Fibroblast of peridontal ligament (primary cell): ENCODE data around the gene GATA3.
A peak's percentile ranks its signal among the peaks of the same experiment; 100 is the strongest.

ENCODE experiments used
- DNase-seq: peaks from one replicate; pipeline ENCODE4 v3.0.0-alpha.2; 2010; ENCODE audit errors: extremely low read depth

Gene GATA3

GRCh38 chr10:8051109-8051821 lies 3.2 kb upstream of the GATA3 start:
- no peak for DNase-seq

GRCh38 chr10:8051851-8052257 lies 2.6 kb upstream of the GATA3 start:
- no peak for DNase-seq

DNA sequence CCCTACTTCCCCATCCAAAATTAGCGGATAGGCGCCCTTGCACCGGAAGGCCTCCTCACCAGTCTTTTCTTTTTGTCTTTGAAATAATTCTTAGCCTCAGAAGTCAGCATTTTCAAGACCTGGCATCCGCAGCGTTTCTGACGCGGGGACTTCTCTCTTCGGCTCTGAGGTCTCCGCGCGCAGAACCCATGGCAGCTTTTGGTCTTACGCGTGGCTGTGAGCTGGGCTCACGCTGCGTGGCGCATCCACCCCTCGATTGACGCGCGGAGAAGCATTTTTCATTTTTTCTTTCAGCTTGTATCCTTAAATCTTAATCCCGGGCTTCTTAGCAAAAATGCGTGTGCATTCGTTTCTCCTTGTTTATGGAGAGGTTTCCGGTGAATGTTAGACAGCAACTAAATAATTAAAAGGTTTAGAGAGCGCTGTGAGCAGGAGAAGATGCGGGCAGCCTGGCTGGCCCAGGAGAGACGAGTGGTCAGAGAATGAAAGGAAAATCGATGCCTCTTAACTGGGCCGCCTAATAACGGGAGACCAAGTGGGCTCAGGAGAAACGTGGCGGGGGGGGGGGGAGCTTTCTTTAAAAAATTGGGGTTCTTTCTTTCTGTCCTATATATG lies 2.0 kb upstream of the GATA3 start:
- DNase-seq = peak; percentile 20

DNA sequence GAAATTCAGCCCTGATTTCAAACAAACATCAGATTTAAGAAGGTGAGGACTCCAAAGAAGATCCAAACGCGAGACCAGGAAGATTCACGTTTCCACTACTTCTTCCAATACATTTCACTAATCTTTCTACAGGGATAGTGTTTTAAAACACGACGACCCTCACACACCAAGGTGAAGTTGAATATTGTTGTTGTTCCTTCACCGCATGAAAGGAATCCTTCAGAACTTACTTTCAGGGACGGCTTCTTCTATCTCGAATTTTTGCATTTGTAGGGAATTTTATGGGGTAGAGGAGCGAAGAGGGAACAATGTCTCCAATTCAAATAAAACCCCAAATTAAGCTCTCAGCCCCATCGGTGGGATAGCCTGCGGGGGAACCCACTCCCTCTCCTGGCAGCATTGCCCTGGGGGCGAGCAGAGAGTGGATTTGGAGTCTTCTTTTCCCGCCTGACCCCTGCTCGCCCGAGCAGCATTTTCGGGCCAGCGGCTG lies 1.5 kb upstream of the GATA3 start:
- DNase-seq = peak; percentile 9

DNA sequence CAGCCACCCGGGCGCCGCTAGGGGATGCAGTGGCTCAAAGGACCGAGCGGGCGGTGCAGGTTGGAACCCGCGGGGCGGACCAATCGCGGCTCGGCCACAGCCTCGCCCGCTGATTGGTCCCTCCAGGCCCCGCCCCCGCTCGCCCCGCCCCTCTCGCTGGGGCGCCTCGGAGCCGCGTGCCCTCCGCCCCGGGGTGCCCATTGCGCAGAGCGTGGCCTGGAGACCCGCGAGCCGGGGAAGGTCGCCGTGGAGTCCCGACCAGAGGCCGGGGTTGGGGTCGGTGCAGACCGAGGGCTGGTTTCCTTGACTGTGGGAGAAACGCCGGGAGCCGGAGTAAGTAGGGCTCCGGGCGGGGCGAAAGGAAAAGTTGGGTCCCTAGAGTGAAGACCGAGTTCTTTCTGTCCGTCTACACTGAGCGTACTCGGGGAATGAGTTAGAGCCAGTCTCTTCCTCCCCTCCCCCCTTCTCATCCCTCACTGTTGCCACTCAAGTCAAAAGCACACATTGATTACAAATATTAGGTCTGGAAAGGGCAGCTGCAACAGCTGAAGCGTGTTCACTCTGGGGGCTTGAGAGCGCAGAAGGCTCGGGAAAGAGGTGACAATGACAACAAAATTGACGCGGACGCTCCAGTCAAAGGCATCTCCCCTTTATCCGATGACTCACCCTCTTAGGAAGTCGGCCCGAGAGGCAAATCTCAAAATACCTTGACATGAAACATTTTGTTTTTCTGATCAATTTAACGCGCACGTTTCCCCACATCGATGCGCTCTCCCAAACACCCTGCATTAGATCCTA lies 843 bp upstream of the GATA3 start:
- peak; percentile 43 for DNase-seq

- no peak for DNase-seq
Measured at GRCh38 chr10:8054244-8054493, 319 bp upstream of the GATA3 start.

GRCh38 chr10:8055420-8056349 lies 1.2 kb downstream of the GATA3 start:
- DNase-seq = no peak

- no peak for DNase-seq
Measured at GRCh38 chr10:8056378-8056777, 1.9 kb downstream of the GATA3 start.

- DNase-seq = no peak
Measured at GRCh38 chr10:8056871-8057331, 2.4 kb downstream of the GATA3 start.

DNA sequence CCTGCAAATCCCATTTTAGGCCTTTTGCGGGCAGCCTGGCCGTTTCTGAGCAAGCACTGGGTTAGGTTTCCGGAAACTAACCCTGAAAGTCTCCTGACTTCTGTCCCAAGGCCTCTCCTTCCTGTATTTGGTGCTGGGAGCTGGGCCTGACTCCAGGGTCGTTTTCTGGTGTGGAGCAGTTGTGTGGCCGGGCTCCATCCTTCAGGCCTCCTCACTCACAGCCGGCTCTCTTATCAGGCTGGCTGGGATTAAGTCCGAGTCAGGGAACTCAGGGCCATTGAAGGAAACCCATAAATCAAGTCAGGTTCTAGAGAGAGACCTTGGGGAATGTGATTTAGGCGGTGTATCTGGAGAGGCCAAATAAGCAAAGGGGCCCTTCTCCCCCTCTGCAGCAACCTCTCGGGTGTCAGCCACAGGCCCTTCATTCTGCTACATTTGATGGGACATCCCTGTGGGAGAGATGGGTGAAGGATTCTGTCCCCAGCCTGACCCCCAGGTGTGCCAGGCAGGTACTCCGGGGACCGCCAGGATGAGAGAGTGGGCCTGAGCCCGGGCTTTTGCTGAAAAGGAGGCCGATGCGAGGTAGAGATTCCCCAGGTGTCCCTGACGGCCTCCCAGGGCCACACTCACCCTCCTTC lies 3.3 kb downstream of the GATA3 start:
- no peak for DNase-seq

DNA sequence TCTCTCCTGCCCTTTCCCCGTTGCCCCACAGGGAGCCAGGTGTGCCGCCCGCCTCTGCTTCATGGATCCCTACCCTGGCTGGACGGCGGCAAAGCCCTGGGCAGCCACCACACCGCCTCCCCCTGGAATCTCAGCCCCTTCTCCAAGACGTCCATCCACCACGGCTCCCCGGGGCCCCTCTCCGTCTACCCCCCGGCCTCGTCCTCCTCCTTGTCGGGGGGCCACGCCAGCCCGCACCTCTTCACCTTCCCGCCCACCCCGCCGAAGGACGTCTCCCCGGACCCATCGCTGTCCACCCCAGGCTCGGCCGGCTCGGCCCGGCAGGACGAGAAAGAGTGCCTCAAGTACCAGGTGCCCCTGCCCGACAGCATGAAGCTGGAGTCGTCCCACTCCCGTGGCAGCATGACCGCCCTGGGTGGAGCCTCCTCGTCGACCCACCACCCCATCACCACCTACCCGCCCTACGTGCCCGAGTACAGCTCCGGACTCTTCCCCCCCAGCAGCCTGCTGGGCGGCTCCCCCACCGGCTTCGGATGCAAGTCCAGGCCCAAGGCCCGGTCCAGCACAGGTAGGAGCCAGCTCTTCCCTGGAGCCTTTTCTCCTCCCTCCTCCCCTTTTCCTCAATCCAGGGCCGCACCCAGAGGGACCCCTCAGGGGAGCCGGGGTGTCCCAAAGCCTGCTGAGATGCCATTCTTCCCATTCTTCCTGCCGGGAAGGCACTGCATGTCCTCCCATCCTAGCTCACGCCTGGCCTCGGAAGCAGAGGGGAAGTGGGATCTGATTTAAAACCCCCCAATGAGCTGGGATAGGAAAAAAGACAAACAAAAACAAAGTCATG lies 4.0 kb downstream of the GATA3 start:
- DNase-seq = no peak

- no peak for DNase-seq
Measured at GRCh38 chr10:8059191-8059936, 4.9 kb downstream of the GATA3 start.

- DNase-seq = no peak
Measured at GRCh38 chr10:8060010-8060703, 5.7 kb downstream of the GATA3 start.

- no peak for DNase-seq
Measured at GRCh38 chr10:8060704-8061121, 6.2 kb downstream of the GATA3 start.

GRCh38 chr10:8061274-8062211 lies 7.1 kb downstream of the GATA3 start:
- no peak for DNase-seq

DNA sequence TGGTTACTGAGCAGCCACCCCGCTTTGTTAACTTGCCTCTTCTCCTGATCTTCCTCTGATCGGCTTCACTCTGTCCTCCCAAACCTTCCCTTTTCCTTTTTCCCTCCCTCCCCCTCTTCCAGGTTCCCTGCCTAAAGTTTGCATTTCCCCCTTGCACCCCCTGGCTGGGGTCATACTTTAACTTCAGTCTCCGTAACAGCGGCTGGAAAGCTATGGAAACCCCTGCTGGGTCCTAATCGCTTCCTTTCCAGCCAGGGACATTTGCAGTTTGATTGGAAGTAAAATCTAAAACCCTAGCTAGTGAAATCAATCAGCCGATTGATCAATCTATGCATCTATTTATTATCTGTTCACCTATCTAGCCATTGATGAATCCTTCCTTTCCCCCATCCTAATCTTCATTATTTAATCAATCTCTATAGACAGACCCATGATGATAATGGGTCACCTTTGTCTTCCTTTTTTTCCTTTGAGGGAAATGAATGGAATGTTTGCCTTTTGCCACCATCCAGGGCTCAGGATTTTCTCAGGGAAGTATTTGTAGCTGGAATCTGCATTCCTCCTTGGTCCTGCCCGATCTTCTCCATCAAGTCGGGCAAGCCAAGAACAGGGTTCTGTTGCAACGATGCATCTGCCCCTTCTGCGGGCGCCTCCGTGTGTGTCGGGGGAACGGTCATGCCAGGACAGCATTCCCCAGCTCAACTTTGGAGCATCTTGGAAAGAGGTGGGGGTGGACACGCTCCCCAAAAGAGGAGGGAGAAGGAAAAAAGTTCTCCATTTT lies 8.8 kb downstream of the GATA3 start:
- DNase-seq = no peak

DNA sequence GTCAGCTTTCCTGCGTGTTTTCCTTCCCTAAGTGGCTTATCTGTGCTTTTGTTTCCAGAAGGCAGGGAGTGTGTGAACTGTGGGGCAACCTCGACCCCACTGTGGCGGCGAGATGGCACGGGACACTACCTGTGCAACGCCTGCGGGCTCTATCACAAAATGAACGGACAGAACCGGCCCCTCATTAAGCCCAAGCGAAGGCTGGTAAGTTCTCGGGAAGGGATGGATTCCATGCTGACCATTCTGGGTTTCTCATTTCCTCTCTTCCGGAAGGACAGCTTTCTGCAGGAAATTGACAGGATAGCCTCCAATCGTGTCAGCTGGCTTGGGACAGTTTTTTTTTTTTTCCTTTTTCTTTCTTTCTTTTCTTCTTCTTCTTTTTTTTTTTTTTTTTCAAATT lies 9.4 kb downstream of the GATA3 start:
- DNase-seq = no peak
